Activated CD8-positive, alpha-beta memory T cell treated with anti-CD3 and anti-CD28 coated beads, Interleukin-2, amount 50 U/mL, for 4 hours (primary cell): ENCODE data around the gene CCDC148.

ENCODE experiments used
- DNase-seq: peaks from one replicate; pipeline ENCODE4 v3.0.0-alpha.2; 2020

The CCDC148 gene

GRCh38 chr2:158456309-158457066 lies at the start of gene CCDC148, which contains the start of gene PKP4:
TSS of gene CCDC148 (minus strand) at chr2:158456753. CDS start at chr2:158456439, 314 bp downstream.
TSS of gene PKP4 (plus strand) at chr2:158456952. CDS start at chr2:158533185, 76,233 bp downstream.
- DNase-seq = peak; percentile 90

DNA sequence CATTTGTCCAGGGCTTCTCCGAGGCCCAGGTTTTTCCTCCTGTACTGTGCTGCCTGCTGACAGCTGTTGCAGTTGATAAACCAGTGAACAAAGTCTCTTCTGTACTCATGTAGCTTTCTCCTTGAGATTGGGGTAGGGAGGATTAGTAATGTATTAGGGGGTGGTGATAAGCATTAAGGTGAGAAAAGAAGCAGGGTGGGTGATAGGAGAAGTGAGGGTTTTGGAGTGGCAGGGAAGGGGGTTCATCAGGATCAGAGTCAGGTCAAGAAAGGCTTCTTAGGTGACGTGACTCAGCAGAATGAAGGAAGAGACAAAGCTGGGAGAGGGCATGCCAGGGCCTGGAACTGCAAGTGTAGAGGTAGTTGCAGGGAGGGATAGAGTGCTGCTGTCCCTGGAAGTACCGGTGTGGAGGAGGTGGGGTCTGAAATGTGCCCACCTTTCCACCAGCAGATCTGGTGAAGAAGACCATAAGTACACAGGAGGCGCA lies 48.9 kb upstream of the CCDC148 start:
- no peak for DNase-seq

GRCh38 chr2:158504088-158504487 lies 47.5 kb upstream of the CCDC148 start:
- DNase-seq = no peak

DNA sequence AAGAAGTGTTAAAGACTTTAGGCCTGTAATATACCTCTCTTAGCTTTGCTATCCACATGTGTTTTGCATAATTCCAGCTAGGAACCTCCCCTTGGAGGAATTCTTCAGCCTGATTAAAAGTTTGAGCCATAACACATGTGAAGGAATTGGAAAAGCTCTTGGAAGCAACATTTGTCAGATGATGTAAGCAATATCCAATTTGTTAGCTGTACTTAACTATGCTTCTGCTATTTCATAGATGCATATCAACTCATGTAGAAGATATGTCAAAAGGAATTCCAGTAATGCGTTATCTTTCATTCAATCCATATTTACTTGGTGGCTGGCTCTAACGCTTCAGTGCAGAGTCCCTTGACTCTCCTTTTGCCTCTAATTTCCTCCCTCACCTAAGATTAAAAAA lies 46.4 kb upstream of the CCDC148 start:
- DNase-seq = no peak

GRCh38 chr2:158501301-158501700 lies 44.7 kb upstream of the CCDC148 start:
- no peak for DNase-seq

DNA sequence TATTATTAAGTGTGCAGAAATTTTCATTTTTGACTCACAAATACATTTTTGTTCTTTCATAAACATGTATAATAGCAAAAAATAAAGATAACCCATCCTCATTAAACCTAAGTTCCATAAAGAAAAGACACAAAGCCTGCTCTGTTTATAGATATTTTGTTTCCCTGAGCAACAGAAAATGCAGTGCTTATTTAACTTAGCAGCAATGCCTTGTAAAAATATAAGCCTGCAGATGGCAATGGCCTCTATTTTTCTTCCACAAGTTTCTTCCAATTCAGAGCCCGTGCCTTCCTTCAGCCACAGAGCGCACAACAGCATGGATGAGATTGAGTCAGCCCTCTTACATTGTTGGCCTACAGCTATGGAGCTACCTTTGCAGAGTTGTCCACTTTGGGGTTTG lies 43.8 kb upstream of the CCDC148 start:
- no peak for DNase-seq

DNA sequence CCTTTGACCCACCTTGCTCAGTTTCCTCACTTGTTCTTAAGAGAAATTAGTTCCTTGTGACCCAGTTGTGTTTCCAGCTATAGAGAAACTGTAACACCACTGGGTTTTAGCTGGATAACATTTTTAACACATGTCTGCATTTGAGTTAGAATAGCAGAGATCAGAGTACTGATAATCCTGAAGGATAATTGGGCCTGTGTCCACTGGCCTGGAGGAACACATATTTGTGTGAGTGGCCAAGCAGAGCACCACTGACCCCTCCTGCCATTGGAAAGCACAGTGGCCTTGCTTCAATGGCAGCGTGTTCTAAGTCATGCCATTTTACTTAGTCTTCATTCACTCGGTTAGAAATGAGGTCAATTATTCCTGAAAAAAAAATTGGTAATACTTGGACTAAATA lies 42.8 kb upstream of the CCDC148 start:
- DNase-seq = no peak

DNA sequence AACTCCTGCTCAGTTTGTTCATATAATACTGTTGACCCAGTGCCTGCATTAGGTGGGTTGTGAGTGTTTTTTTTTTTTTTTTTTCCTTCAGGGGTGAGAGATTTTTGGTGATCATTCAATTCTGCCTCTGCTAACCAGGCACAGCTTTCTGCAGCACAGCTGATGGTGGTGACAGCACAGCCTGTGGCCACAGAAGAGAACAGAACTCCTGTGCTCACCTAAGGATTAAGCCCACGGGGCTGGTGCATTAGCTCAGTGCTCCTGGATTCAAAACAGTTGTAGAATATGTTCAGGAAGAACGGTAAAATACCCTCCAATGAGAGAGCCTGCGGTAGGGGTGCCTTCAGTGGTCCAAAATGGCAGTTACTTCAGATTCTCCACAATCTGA lies 42.2 kb upstream of the CCDC148 start:
- DNase-seq = no peak

DNA sequence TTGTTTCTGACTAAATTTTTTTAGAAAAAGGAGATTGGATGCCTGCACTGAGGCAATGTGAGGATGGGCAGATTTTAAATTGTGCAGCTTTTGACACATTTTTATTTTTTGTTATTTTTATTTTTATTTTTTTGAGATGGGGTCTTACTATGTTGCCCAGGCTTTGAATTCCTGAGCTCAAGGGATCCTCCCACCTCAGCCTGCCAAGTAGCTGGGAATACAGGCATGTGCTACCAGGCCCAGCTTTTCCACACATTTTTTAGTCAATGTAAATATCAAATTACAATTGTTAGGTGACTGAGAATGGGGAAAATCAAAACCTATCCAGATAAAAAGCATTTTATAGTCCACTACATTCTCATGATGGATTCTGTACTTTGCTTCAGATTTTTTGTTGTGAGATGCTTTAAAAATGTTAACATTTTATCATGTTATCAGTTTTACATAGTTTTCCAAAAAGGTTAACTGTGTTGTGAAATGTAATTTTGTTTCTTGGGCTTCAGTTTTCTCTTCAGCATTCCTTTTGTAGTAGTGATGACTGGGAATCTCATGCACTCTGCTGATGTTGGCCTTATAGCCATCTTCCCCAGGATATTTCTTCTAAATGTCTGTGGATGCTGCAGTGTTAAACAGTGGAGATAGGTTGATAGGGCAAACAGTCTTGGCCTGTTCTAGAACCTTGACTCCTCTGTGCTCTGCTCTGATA lies 41.6 kb upstream of the CCDC148 start:
- no peak for DNase-seq

DNA sequence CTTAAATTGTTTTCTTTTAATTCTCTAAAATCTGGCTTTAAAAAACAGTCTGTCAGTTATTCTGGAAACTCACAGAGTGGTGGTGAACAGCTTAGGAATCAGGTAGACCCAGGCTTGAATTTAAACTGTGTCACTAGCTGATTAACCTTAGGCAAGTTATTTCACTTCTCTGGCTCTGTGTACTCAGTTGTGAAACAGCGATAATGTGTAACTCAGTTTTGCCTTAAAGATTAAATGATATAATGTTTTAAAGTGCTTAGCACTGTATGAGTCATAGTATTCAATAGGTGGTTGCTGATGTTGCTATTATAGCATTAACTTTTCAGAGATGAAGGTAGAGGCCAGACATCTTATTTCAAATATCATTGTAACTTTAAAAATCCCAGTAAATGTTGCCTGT lies 40.9 kb upstream of the CCDC148 start:
- no peak for DNase-seq

DNA sequence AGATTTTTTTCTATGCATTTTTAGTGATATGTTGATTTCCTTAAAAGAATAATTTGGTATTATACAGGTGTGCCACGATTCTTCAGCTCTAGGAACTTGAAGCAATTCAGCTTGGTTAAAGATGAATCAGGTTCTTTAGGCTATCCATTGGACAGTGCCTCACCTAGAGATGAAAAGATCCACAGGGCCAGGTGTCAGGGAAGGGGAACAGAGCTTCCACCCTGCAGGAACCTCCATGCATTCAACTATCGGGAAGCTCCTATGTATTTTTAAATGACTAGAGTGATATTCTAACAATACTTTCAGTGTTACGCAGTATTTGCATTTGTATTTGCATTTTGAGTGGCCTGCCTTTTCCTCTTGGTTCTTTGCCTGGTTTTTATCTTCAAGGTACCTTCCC lies 40.4 kb upstream of the CCDC148 start:
- DNase-seq = no peak

- DNase-seq = no peak
Measured at GRCh38 chr2:158495175-158495574, 38.6 kb upstream of the CCDC148 start.

GRCh38 chr2:158493458-158493857 lies 36.9 kb upstream of the CCDC148 start:
- DNase-seq = no peak

- DNase-seq = no peak
Measured at GRCh38 chr2:158491072-158491471, 34.5 kb upstream of the CCDC148 start.

- no peak for DNase-seq
Measured at GRCh38 chr2:158489366-158490112, 33.0 kb upstream of the CCDC148 start.

- no peak for DNase-seq
Measured at GRCh38 chr2:158488442-158489216, 32.1 kb upstream of the CCDC148 start.

GRCh38 chr2:158487419-158487818 lies 30.9 kb upstream of the CCDC148 start:
- no peak for DNase-seq

GRCh38 chr2:158486970-158487325 lies 30.4 kb upstream of the CCDC148 start:
- no peak for DNase-seq

- DNase-seq = no peak
Measured at GRCh38 chr2:158486150-158486969, 29.8 kb upstream of the CCDC148 start.

DNA sequence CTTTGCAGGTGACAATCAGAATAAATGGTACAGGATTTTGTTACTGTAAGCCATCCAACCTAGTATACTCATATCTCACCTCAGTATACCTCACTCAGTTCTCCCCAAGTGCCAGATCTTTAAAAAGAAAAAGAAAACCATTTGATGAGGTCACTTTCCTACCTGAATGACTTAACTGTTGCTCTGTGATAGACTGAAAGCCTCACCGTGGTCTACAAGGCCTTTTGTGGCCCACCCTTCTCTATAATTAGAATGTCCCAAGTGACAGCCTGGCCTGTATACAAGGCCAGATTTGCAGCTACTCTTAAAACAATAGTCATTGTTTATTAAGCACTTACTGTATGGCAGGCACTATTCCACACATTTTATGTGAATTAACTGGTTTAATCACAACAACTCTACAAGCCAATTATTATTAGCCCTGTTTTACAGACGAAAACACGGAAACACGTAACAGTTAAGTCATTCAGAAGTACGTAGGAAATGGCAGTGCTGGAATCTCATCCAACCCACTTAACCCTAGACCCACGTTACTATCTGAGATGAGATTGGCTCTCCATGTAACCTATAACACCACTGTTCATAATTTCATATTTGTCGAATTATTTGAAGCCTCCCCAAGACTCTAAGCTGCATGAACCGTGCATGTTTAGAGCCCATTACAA lies 28.5 kb upstream of the CCDC148 start:
- DNase-seq = no peak

GRCh38 chr2:158482594-158482993 lies 26.0 kb upstream of the CCDC148 start:
- no peak for DNase-seq
